ENCODE data around the gene STAC.

STAC gene

GRCh38 chr3:36409862-36410261, 29.6 kb downstream of the STAC start:
- TF ChIP-seq CTCF (IDR thresholded peaks at IDR 0.05; ENCODE audit: low read depth, low read length) = no peak
- no peak for DNase-seq (ENCODE audit: extremely low read depth, low read depth)

- TF ChIP-seq CTCF (IDR thresholded peaks at IDR 0.05; ENCODE audit: low read depth, low read length) = no peak
- no peak for DNase-seq (ENCODE audit: extremely low read depth, low read depth)
Measured at GRCh38 chr3:36411587-36411986, 31.3 kb downstream of the STAC start.

GRCh38 chr3:36416599-36416998, 36.3 kb downstream of the STAC start:
- TF ChIP-seq CTCF (IDR thresholded peaks at IDR 0.05; ENCODE audit: low read depth, low read length) = no peak

GRCh38 chr3:36417237-36417636, 36.9 kb downstream of the STAC start:
- no peak for DNase-seq (ENCODE audit: extremely low read depth, low read depth)
- TF ChIP-seq CTCF (IDR thresholded peaks at IDR 0.05; ENCODE audit: low read depth, low read length) = no peak

More at GRCh38 chr3:36416599-36416998, 36.3 kb downstream of the STAC start:
- no peak for DNase-seq (ENCODE audit: extremely low read depth, low read depth)

- no peak for TF ChIP-seq CTCF (IDR thresholded peaks at IDR 0.05; ENCODE audit: low read depth, low read length)
- DNase-seq (ENCODE audit: extremely low read depth, low read depth) = no peak
Measured at GRCh38 chr3:36418296-36418695, 38.0 kb downstream of the STAC start.

GRCh38 chr3:36428445-36428844, 48.1 kb downstream of the STAC start:
- no peak for DNase-seq (ENCODE audit: extremely low read depth, low read depth)
- no peak for TF ChIP-seq CTCF (IDR thresholded peaks at IDR 0.05; ENCODE audit: low read depth, low read length)

GRCh38 chr3:36429986-36430485, 49.7 kb downstream of the STAC start:
- no peak for DNase-seq (ENCODE audit: extremely low read depth, low read depth)
- no peak for TF ChIP-seq CTCF (IDR thresholded peaks at IDR 0.05; ENCODE audit: low read depth, low read length)
